Activated CD4-positive, alpha-beta T cell treated with anti-CD3 and anti-CD28 coated beads, Interleukin-2, Interleukin-4, amounts not matched to agents 100 ng/mL and 50 ng/mL, durations not matched to agents 16 hours and 8 hours (primary cell): Measurements from ENCODE around the gene LDLRAD4.
"Not testable (repeated sequence)": the region's sequence is repeated elsewhere in the genome, so short reads cannot be mapped to it uniquely, and the experiment has no call there.

Experiments used
- DNase-seq: peaks from one replicate; pipeline ENCODE4 v3.0.0-alpha.2; 2020; ENCODE audit warnings: low spot score

LDLRAD4 gene

GRCh38 chr18:13676471-13676870, 457.9 kb downstream of the LDLRAD4 start:
- no peak for DNase-seq

GRCh38 chr18:13677350-13677749, 458.8 kb downstream of the LDLRAD4 start:
- DNase-seq: not testable (repeated sequence)

GRCh38 chr18:13680612-13681011, 462.1 kb downstream of the LDLRAD4 start:
- no peak for DNase-seq

- no peak for DNase-seq
These were observed 463.1 kb downstream of the LDLRAD4 start for GRCh38 chr18:13681701-13682100.

GRCh38 chr18:13684546-13684945, 466.0 kb downstream of the LDLRAD4 start:
- DNase-seq: no peak

- no peak for DNase-seq
These were observed 469.9 kb downstream of the LDLRAD4 start for GRCh38 chr18:13688191-13689136.

- DNase-seq: not testable (repeated sequence)
These were observed 471.5 kb downstream of the LDLRAD4 start for GRCh38 chr18:13690060-13690459.

- DNase-seq: not testable (repeated sequence)
These were observed 476.8 kb downstream of the LDLRAD4 start for GRCh38 chr18:13695337-13695736.

- no peak for DNase-seq
These were observed 478.4 kb downstream of the LDLRAD4 start for GRCh38 chr18:13696961-13697360.

GRCh38 chr18:13700153-13700552, 481.6 kb downstream of the LDLRAD4 start:
- DNase-seq: no peak
